Activated naive CD8-positive, alpha-beta T cell treated with anti-CD3 and anti-CD28 coated beads, Interleukin-2, amount 50 U/mL, for 24 hours (primary cell): ENCODE results near the gene PLA1A.
"Not testable (repeated sequence)": the region's sequence is repeated elsewhere in the genome, so short reads cannot be mapped to it uniquely, and the experiment has no call there.

ENCODE experiments used
- ATAC-seq: fragments of 150-1000 bp; cut with Tn5 transposase; one replicate; pipeline ENCODE4 v1.10.0; 2021
- DNase-seq: peaks from one replicate; pipeline ENCODE4 v3.0.0; 2021
- H3K27ac Mint-ChIP-seq: one replicate; pipeline ENCODE4 v1.8.0; 2021; ENCODE audit warnings: mild to moderate bottlenecking, mixed read lengths
- H3K27me3 Mint-ChIP-seq: one replicate; pipeline ENCODE4 v1.8.0; 2021; ENCODE audit warnings: mixed read lengths
- H3K36me3 Mint-ChIP-seq: one replicate; pipeline ENCODE4 v1.8.0; 2021; ENCODE audit warnings: low read depth, mixed read lengths
- H3K4me1 Mint-ChIP-seq: one replicate; pipeline ENCODE4 v1.8.0; 2021; ENCODE audit warnings: mixed read lengths
- H3K4me3 Mint-ChIP-seq: one replicate; pipeline ENCODE4 v1.8.0; 2021; ENCODE audit warnings: mild to moderate bottlenecking, moderate library complexity, mixed read lengths
- H3K9me3 Mint-ChIP-seq: one replicate; pipeline ENCODE4 v1.8.0; 2021; ENCODE audit warnings: mixed read lengths

PLA1A gene

GRCh38 chr3:119664850-119665379 is 67.2 kb downstream of the PLA1A start:
- H3K27ac Mint-ChIP-seq, result no peak overlapping the region
- no peak overlapping the region for H3K4me3 Mint-ChIP-seq
- H3K4me1 Mint-ChIP-seq, result peaks cover 11% of the 10 kb centered on the region
- H3K27me3 Mint-ChIP-seq, result no peaks in the 10 kb centered on the region
- ATAC-seq (peak; percentile 15), DNase-seq (no peak)
- no peaks in the 10 kb centered on the region for H3K9me3 Mint-ChIP-seq
- H3K36me3 Mint-ChIP-seq, result peaks cover 12% of the 10 kb centered on the region

GRCh38 chr3:119665954-119666559 is 68.4 kb downstream of the PLA1A start:
- H3K36me3 Mint-ChIP-seq, result peaks cover 21% of the 10 kb centered on the region
- H3K9me3 Mint-ChIP-seq, result no peaks in the 10 kb centered on the region
- no peak overlapping the region for H3K27ac Mint-ChIP-seq
- DNase-seq (no peak), ATAC-seq (no peak)
- peaks cover 19% of the 10 kb centered on the region for H3K4me1 Mint-ChIP-seq
- H3K27me3 Mint-ChIP-seq, result no peaks in the 10 kb centered on the region
- H3K4me3 Mint-ChIP-seq, result no peak overlapping the region

- ATAC-seq (no peak), DNase-seq (no peak)
- peaks cover 23% of the 10 kb centered on the region for H3K4me1 Mint-ChIP-seq
- no peaks in the 10 kb centered on the region for H3K9me3 Mint-ChIP-seq
- peak overlapping the region; percentile 57 for H3K27ac Mint-ChIP-seq
- H3K36me3 Mint-ChIP-seq, result peaks cover 35% of the 10 kb centered on the region
- no peak overlapping the region for H3K4me3 Mint-ChIP-seq
- no peaks in the 10 kb centered on the region for H3K27me3 Mint-ChIP-seq
Measured at GRCh38 chr3:119669906-119670570, 72.4 kb downstream of the PLA1A start.

GRCh38 chr3:119672776-119673175 is 75.1 kb downstream of the PLA1A start:
- H3K4me3 Mint-ChIP-seq, result no peak overlapping the region

GRCh38 chr3:119673875-119674274 is 76.2 kb downstream of the PLA1A start:
- H3K27ac Mint-ChIP-seq, result no peak overlapping the region
- peaks cover 39% of the 10 kb centered on the region for H3K36me3 Mint-ChIP-seq
- ATAC-seq, result no peak
- no peak for DNase-seq
- H3K9me3 Mint-ChIP-seq, result peaks cover 3% of the 10 kb centered on the region
- peaks cover 3% of the 10 kb centered on the region for H3K27me3 Mint-ChIP-seq
- no peak overlapping the region for H3K4me3 Mint-ChIP-seq
- H3K4me1 Mint-ChIP-seq, result peaks cover 48% of the 10 kb centered on the region

More at GRCh38 chr3:119672776-119673175, 75.1 kb downstream of the PLA1A start:
- Mint-ChIP-seq H3K27me3 (peaks cover 3% of the 10 kb centered on the region), H3K36me3 (peaks cover 41% of the 10 kb centered on the region), H3K9me3 (peaks cover 3% of the 10 kb centered on the region), H3K27ac (peak overlapping the region; percentile 59), H3K4me1 (peaks cover 46% of the 10 kb centered on the region)
- ATAC-seq (no peak), DNase-seq (no peak)

- Mint-ChIP-seq H3K27ac (peak overlapping the region; percentile 95), H3K27me3 (peaks cover 3% of the 10 kb centered on the region), H3K9me3 (peaks cover 3% of the 10 kb centered on the region), H3K36me3 (peaks cover 27% of the 10 kb centered on the region), H3K4me3 (peak overlapping the region; percentile 99), H3K4me1 (peaks cover 42% of the 10 kb centered on the region)
- ATAC-seq, result no peak
- DNase-seq, result no peak
Measured at GRCh38 chr3:119675188-119675874, 77.6 kb downstream of the PLA1A start.

- no peak for ATAC-seq
- H3K27me3 Mint-ChIP-seq, result peaks cover 3% of the 10 kb centered on the region
- peaks cover 37% of the 10 kb centered on the region for H3K4me1 Mint-ChIP-seq
Measured at GRCh38 chr3:119676020-119676419, 78.3 kb downstream of the PLA1A start.

GRCh38 chr3:119676771-119677640 is 79.3 kb downstream of the PLA1A start, which contains the start of gene COX17:
Gene COX17 (minus strand): TSS chr3:119677406. CDS start chr3:119677310, 96 bp downstream.
- peaks cover 3% of the 10 kb centered on the region for H3K9me3 Mint-ChIP-seq
- peaks cover 3% of the 10 kb centered on the region for H3K27me3 Mint-ChIP-seq
- peak; percentile 91 for ATAC-seq
- H3K4me3 Mint-ChIP-seq, result peak within 1 kb of the TSS; percentile 99
- DNase-seq, result peak; percentile 94
- peaks cover 18% of the 10 kb centered on the region for H3K36me3 Mint-ChIP-seq
- peaks cover 37% of the 10 kb centered on the region for H3K4me1 Mint-ChIP-seq
- H3K27ac Mint-ChIP-seq, result peak within 1 kb of the TSS; percentile 99

More at GRCh38 chr3:119676020-119676419, 78.3 kb downstream of the PLA1A start:
- no peak for DNase-seq
- Mint-ChIP-seq H3K27ac (peak overlapping the region; percentile 95), H3K4me3 (peak overlapping the region; percentile 99), H3K36me3 (peaks cover 23% of the 10 kb centered on the region), H3K9me3 (peaks cover 3% of the 10 kb centered on the region)

- Mint-ChIP-seq H3K27ac (peak overlapping the region; percentile 99), H3K4me3 (peak overlapping the region; percentile 99), H3K27me3 (peaks cover 3% of the 10 kb centered on the region), H3K4me1 (peaks cover 35% of the 10 kb centered on the region), H3K36me3 (peaks cover 18% of the 10 kb centered on the region), H3K9me3 (peaks cover 3% of the 10 kb centered on the region)
- DNase-seq (no peak), ATAC-seq (no peak)
Measured at GRCh38 chr3:119677641-119677934, 79.9 kb downstream of the PLA1A start.

GRCh38 chr3:119678209-119678608 is 80.5 kb downstream of the PLA1A start:
- Mint-ChIP-seq H3K36me3 (peaks cover 15% of the 10 kb centered on the region), H3K4me1 (peaks cover 31% of the 10 kb centered on the region)
- H3K27me3 Mint-ChIP-seq, ATAC-seq, H3K27ac Mint-ChIP-seq, DNase-seq, H3K9me3 Mint-ChIP-seq, H3K4me3 Mint-ChIP-seq: not testable (repeated sequence)
